Measurements from ENCODE around the gene DAP.

- TF ChIP-seq EZH2 (IDR thresholded peaks at IDR 0.05) (no peak), POLR2AphosphoS5 (IDR thresholded peaks at IDR 0.05; ENCODE audit: borderline replicate concordance, low read depth, low read length) (no peak)
Measured at GRCh38 chr5:10669983-10670382, 91.1 kb downstream of the DAP start.
